LHCN-M2 (cell line): Measurements from ENCODE around the gene STH. TPM values are rescaled to one million over a fixed set of nuclear protein-coding genes. Genes with fewer than 3 reads are reported as not detected.
A peak's percentile ranks its signal among the peaks of the same experiment; 100 is the strongest.
"Not testable (repeated sequence)": the region's sequence is repeated elsewhere in the genome, so short reads cannot be mapped to it uniquely, and the experiment has no call there.

Experiments used
- DNase-seq: peaks from one replicate; pipeline ENCODE4 v3.0.0-alpha.2; 2012; ENCODE audit warnings: low read depth
- total RNA-seq: library from RNA; depleted of rRNA; stranded (reverse); fragments of >200 nt; gene quantifications from 2 replicates; pipeline ENCODE4 v1.2.3, GENCODE V29; 2014

Gene STH
- total RNA-seq, 1 experiment from 2014 or later, result not detected

- peak; percentile 19 for DNase-seq
Observed at GRCh38 chr17:46003907-46004748, 5.1 kb downstream of the STH start.

- DNase-seq, result not testable (repeated sequence)
Observed at GRCh38 chr17:46006082-46006481, 7.0 kb downstream of the STH start.

GRCh38 chr17:46007461-46007965 is 8.5 kb downstream of the STH start:
- no peak for DNase-seq

- no peak for DNase-seq
Observed at GRCh38 chr17:46008591-46008990, 9.5 kb downstream of the STH start.

GRCh38 chr17:46009681-46010596 is 10.9 kb downstream of the STH start:
- peak; percentile 8 for DNase-seq

GRCh38 chr17:46010597-46011186 is 11.6 kb downstream of the STH start:
- no peak for DNase-seq

GRCh38 chr17:46011711-46012505 is 12.9 kb downstream of the STH start:
- no peak for DNase-seq

- DNase-seq, result no peak
Observed at GRCh38 chr17:46012506-46013079, 13.5 kb downstream of the STH start.

- no peak for DNase-seq
Observed at GRCh38 chr17:46013127-46013501, 14.1 kb downstream of the STH start.

- peak; percentile 57 for DNase-seq
Observed at GRCh38 chr17:46013502-46014165, 14.6 kb downstream of the STH start.

GRCh38 chr17:46019408-46019925 is 20.4 kb downstream of the STH start:
- DNase-seq, result not testable (repeated sequence)

GRCh38 chr17:46020023-46020761 is 21.1 kb downstream of the STH start:
- DNase-seq, result no peak

- no peak for DNase-seq
Observed at GRCh38 chr17:46020998-46021397, 21.9 kb downstream of the STH start.

- DNase-seq, result not testable (repeated sequence)
Observed at GRCh38 chr17:46023366-46023765, 24.3 kb downstream of the STH start.

- DNase-seq, result no peak
Observed at GRCh38 chr17:46023783-46024388, 24.8 kb downstream of the STH start.

GRCh38 chr17:46024590-46024989 is 25.5 kb downstream of the STH start:
- no peak for DNase-seq

GRCh38 chr17:46025060-46025459 is 26.0 kb downstream of the STH start:
- DNase-seq, result no peak

GRCh38 chr17:46025510-46026165 is 26.6 kb downstream of the STH start:
- DNase-seq, result no peak
